Stomach smooth muscle (tissue), 2 donors: Measurements from ENCODE around the gene COL4A2.

Experiments
- H3K27ac ChIP-seq: one replicate; pipeline ENCODE4 v1.7.0; 2013; ENCODE audit warnings: mild to moderate bottlenecking, low read length, inconsistent platforms
- H3K27me3 ChIP-seq, 2 donors: one replicate each; pipeline ENCODE4 v1.7.0; 2013; ENCODE audit warnings: low read length in 2 of 2; ENCODE audit not compliant: insufficient read depth in 2 of 2, control insufficient read depth in 1 of 2
- H3K36me3 ChIP-seq, 2 donors: one replicate each; pipeline ENCODE4 v1.7.0; 2013; ENCODE audit warnings: low read length in 2 of 2; ENCODE audit not compliant: control insufficient read depth in 2 of 2, insufficient read depth in 2 of 2
- H3K4me1 ChIP-seq: one replicate; pipeline ENCODE4 v1.7.0; 2013; ENCODE audit warnings: low read length; ENCODE audit not compliant: control insufficient read depth, insufficient read depth
- H3K4me3 ChIP-seq, 2 donors: one replicate each; pipeline ENCODE4 v1.7.0; 2013; ENCODE audit warnings: low read length in 2 of 2
- H3K9ac ChIP-seq, 2 donors: one replicate each; pipeline ENCODE4 v1.7.0; 2013; ENCODE audit warnings: low read length in 2 of 2, mild to moderate bottlenecking in 1 of 2
- H3K9me3 ChIP-seq, 2 donors: one replicate each; pipeline ENCODE4 v1.7.0; 2013; ENCODE audit warnings: low read length in 2 of 2; ENCODE audit not compliant: control insufficient read depth in 2 of 2
- donor health status: healthy.
- donor health status: Pancreatic carcinoma.

COL4A2 gene

DNA sequence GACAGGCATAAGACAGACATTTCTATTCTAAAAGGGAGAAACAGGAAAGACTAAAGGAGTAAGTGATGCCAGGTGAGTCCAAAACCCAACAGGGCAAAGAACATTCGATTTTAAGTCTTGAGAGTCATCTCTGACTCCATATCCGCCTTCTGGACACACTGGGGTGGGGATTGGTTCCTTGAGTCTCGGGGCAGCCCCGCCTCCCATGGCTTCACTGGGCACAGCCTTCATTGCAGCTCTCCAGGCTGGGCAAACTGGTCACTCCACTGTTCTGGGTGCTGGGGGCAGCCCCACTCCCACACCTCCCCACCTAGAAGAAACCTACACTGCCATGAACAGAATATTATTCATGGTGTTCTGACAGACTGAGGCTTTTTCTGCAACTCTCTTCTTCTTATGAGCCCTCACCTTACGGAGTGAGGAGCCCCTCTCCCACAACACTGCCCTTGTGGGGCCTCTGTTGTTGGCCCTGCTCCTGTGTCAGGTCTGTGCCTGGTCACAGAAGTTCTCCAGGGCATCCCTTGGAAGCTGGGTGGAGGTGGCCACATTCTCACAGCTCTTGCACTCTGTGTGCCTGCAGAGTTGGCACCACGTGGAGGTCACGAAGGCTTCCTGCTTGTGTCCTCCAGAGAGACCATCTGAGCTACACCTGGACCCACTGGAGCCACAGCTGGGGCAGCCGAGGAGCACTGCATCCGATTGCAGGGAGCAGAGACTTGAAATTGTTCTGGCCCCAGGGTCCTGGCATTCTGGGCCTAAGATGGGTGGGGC lies 95.4 kb downstream of the COL4A2 start:
- peaks cover 3 to 6% of the 10 kb centered on the region in 2 donors for H3K36me3 ChIP-seq
- peaks cover 54% of the 10 kb centered on the region for H3K4me1 ChIP-seq
- H3K4me3 ChIP-seq, result no peak overlapping the region
- H3K9ac ChIP-seq, result no peak overlapping the region
- no peaks in the 10 kb centered on the region for H3K27me3 ChIP-seq
- H3K27ac ChIP-seq, result peak overlapping the region; percentile 80
- no peaks in the 10 kb centered on the region for H3K9me3 ChIP-seq

GRCh38 chr13:110403315-110403714 lies 96.2 kb downstream of the COL4A2 start:
- Histone ChIP-seq H3K4me1 (peaks cover 53% of the 10 kb centered on the region), H3K27me3 (no peaks in the 10 kb centered on the region), H3K4me3 (no peak overlapping the region), H3K36me3 (peaks cover 3 to 9% of the 10 kb centered on the region in 2 donors), H3K27ac (peak overlapping the region; percentile 80), H3K9ac (peak overlapping the region in 1 of 2 donors; percentile 25), H3K9me3 (no peaks in the 10 kb centered on the region)

DNA sequence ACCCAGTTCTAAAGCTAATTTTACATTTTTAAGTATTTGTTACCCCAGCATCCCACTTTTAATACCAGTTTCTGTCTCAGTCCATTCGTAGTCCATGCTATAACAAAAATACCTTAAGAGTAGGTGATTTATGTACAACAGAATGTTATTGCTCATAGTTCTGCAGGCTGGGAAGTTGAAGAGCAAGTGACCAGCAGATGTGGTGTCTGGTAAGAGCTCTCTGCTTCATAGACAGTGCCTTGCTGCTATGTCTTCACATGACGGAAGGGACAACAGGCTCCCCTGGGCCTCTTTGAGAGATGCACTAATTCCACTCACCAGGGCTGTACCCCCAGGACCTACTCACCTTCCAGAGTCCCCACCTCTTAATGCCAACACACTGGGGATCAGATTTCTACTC lies 96.6 kb downstream of the COL4A2 start:
- Histone ChIP-seq H3K9me3 (no peaks in the 10 kb centered on the region), H3K9ac (peak overlapping the region in 1 of 2 donors; percentile 25), H3K27me3 (no peaks in the 10 kb centered on the region), H3K4me1 (peaks cover 56% of the 10 kb centered on the region), H3K36me3 (peaks cover 7 to 12% of the 10 kb centered on the region in 2 donors), H3K27ac (peak overlapping the region; percentile 80), H3K4me3 (no peak overlapping the region)

- Histone ChIP-seq H3K9ac (peak overlapping the region in 1 of 2 donors; percentile 34), H3K27me3 (no peaks in the 10 kb centered on the region), H3K9me3 (no peaks in the 10 kb centered on the region), H3K4me3 (no peak overlapping the region), H3K36me3 (peaks cover 13 to 17% of the 10 kb centered on the region in 2 donors), H3K4me1 (peaks cover 57% of the 10 kb centered on the region), H3K27ac (peak overlapping the region; percentile 80)
Observed at GRCh38 chr13:110404321-110404720, 97.2 kb downstream of the COL4A2 start.

DNA sequence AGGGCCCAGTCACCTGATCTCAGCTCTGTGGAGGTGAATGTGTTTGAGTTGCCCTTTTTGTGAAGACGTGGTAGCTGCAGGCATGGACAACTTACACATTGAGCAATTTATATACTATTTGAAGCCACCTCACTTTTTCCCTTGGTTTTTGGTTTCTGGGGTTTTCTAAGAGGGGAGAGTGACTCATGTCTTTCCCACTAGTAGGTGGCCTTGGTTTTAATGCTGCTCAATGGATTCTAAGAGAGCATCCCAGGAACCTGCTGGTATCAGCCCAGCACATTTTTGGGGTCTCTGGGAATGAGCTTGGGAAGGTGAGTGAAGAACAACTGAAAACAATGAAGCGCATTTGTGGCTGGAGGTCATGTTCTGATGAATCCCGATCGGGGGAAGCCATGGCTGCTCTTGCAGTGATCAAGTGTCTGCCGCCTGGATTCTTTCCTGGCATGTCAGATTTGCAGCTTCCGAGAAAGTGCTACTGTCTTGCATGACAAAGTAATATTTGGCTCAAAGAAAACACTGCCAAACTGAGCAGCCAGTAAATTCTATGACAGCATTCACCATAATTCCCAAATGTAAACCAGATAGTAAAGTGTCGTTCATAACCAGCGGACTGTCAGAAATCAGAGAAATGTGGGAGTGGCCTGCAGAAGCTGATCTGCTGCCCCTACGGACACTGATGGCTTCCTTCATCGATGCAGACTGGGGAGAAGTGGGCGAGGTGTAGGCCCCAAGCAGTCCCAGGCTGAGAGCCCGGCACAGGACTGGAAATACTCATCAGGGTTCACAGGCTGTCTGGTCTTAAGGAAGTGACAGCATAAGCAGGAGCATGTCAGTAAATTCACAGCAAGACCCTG lies 98.7 kb downstream of the COL4A2 start:
- Histone ChIP-seq H3K9me3 (no peaks in the 10 kb centered on the region), H3K4me3 (peak overlapping the region in 1 of 2 donors; percentile 29), H3K36me3 (peaks cover 14 to 20% of the 10 kb centered on the region in 2 donors), H3K9ac (peak overlapping the region; percentile 24 to 36), H3K27me3 (no peaks in the 10 kb centered on the region), H3K4me1 (peaks cover 66% of the 10 kb centered on the region), H3K27ac (peak overlapping the region; percentile 80)

DNA sequence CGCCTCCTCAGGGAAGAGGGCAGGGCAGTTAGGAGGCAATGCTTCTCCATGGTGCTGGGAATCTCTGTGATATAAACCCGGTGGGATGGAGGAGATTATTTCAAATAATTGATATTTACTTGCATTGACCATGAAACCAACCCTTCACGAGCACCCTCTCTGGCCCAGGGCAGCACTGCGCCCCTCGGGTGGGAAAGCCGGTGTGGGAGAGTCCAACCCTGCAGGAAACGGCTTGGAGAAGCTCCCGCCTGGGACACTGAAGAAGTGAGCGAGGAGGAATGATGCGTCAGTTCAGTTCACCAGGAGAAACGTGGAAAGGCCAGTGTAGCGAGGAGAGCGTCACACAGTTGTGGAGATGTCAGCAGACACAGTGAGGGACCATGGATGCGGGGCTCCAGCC lies 99.9 kb downstream of the COL4A2 start:
- Histone ChIP-seq H3K27me3 (no peaks in the 10 kb centered on the region), H3K36me3 (peaks cover 14 to 20% of the 10 kb centered on the region in 2 donors), H3K27ac (peak overlapping the region; percentile 80), H3K4me3 (peak overlapping the region in 1 of 2 donors; percentile 29), H3K9ac (peak overlapping the region in 1 of 2 donors; percentile 14), H3K4me1 (peaks cover 78% of the 10 kb centered on the region), H3K9me3 (no peaks in the 10 kb centered on the region)

DNA sequence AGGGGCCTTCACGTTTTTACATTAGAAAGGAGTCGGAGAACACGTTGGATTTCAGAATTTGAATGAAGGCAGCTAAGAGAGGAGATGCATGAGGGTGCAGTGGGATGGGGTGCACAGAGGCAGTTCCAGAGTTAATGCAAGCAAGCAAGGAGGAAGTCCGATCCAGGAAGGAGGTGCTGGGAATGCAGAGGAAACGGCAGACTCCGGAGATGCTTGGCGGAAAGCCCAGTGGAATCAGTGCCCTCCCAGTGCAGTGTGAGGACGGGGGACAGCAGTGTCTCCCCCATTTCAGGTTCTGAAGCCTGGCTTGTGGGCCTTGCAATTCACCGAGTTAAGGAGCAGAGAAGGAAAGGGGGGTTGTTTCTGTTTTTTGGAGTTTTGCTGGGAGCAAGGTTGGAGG lies 100.4 kb downstream of the COL4A2 start:
- H3K9ac ChIP-seq, result peak overlapping the region in 1 of 2 donors; percentile 12
- no peaks in the 10 kb centered on the region for H3K27me3 ChIP-seq
- peaks cover 14 to 18% of the 10 kb centered on the region in 2 donors for H3K36me3 ChIP-seq
- H3K4me3 ChIP-seq, result peak overlapping the region in 1 of 2 donors; percentile 29
- no peaks in the 10 kb centered on the region for H3K9me3 ChIP-seq
- peak overlapping the region; percentile 80 for H3K27ac ChIP-seq
- H3K4me1 ChIP-seq, result peaks cover 81% of the 10 kb centered on the region

DNA sequence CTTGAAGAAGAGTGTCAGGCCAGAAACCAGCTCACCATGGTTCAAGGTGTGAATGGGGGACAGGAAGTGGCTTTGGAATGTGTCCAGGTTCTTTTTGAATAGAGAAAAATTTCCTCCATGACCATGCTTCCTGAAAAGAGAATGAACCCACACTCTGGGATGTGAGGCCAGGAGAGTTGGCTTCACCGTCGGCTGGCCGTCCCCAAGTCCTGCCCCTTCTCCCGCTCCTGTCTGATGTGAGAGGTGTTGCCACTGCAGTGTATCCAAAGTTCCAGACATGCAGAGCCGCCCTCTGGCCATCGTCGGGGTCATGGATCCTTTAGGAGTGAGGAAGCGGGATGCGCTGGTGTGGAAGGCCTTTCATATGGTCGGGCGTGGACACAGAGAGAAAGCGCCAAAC lies 101.2 kb downstream of the COL4A2 start:
- peaks cover 85% of the 10 kb centered on the region for H3K4me1 ChIP-seq
- H3K36me3 ChIP-seq, result peaks cover 14 to 17% of the 10 kb centered on the region in 2 donors
- peak overlapping the region in 1 of 2 donors; percentile 12 for H3K9ac ChIP-seq
- peak overlapping the region; percentile 80 for H3K27ac ChIP-seq
- H3K27me3 ChIP-seq, result no peaks in the 10 kb centered on the region
- no peak overlapping the region for H3K4me3 ChIP-seq
- H3K9me3 ChIP-seq, result no peaks in the 10 kb centered on the region

- Histone ChIP-seq H3K4me3 (no peak overlapping the region), H3K9ac (no peak overlapping the region), H3K9me3 (no peaks in the 10 kb centered on the region), H3K4me1 (peaks cover 91% of the 10 kb centered on the region), H3K27ac (peak overlapping the region; percentile 96), H3K27me3 (no peaks in the 10 kb centered on the region), H3K36me3 (peaks cover 14 to 17% of the 10 kb centered on the region in 2 donors)
Observed at GRCh38 chr13:110409581-110409992, 102.5 kb downstream of the COL4A2 start.

- H3K9me3 ChIP-seq, result no peaks in the 10 kb centered on the region
- peaks cover 14 to 17% of the 10 kb centered on the region in 2 donors for H3K36me3 ChIP-seq
- no peaks in the 10 kb centered on the region for H3K27me3 ChIP-seq
- peak overlapping the region; percentile 60 to 62 for H3K9ac ChIP-seq
- H3K4me1 ChIP-seq, result peaks cover 89% of the 10 kb centered on the region
- H3K27ac ChIP-seq, result peak overlapping the region; percentile 96
- H3K4me3 ChIP-seq, result no peak overlapping the region
Observed at GRCh38 chr13:110410000-110410399, 102.9 kb downstream of the COL4A2 start.
